NCI-H2196 treated with DMSO at 0.1 percent for 48 hours (cell line): ENCODE data around the gene BTBD6.

Experiments
- DNase-seq: peaks from one replicate; lab custom pipeline; 2025; ENCODE audit not compliant: unreplicated experiment; lab: John Stamatoyannopoulos, UW

The BTBD6 gene

GRCh38 chr14:105211086-105211757 is 37.1 kb upstream of the BTBD6 start:
- no peak for DNase-seq

DNA sequence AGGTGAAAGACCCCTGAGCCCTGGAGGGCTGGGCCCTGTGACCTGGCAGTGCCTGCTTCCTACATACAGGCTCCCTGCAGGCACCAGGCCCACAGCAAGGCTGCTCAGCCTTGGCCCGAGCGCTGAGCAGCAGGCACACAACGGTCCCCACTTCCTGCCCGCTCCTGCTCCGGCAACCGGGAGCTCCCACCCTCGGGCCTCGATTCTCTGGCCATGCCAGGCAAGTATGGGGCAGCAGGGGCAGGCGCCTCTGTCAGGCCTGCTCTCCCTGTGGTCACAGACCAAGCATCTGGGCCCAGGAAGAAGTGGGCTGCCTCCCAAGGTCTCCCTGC is 36.6 kb upstream of the BTBD6 start:
- no peak for DNase-seq

DNA sequence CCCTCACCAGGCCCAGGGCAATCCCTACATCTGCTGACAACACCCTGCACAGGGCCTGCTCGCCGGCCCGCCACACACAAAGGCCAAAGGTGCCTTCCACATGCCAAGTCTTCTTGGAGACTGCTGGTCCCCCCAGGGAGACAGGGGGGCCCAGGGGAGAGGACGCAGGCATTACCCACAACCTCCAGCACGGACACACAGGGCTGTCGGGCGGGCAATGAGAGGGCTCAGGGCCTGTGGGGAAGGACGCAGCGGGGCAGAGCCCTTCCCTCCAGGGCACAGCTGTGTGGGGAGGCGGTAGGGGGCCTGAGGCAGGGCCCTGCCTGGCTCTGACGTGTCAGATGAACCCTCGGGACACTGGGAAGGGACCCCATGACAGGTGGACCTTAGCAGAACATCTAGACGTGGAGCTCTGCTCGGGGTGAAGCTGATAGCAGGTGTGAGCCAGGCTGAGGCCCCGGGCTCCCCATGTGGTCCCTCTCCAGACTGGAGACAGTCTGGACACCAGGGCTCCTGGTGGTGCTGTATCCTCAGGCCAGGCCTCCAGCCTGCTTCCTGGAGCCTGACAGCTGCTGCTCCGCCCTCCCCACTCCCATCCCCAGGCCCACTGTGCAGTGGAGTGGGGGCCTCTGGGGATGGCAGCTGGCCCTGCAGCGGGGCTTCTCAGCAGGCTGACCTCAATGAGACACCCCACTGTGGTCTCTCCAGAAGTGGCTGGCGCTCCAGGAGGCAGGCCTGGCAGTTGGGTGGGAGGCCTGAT is 35.6 kb upstream of the BTBD6 start:
- no peak for DNase-seq

DNA sequence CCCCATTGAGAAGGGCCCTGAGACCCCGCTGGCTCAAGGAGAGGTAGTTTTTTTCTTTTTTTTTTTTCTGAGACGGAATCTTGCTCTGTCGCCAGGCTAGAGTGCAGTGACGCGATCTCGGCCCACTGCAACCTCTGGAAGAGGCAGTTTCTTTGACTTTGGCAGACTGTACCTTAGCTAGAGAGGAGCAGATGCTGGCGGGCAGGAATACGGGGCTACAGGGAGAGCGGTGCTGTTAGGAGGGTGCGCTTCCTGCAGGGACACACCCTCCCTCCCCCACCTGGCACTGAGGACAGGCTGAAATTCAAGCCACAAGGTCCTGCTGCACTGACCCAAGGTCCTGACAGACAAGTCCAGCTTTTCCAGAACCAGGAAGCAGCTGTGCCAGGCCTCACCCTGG is 35.0 kb upstream of the BTBD6 start:
- no peak for DNase-seq

- DNase-seq: no peak
These were observed 33.9 kb upstream of the BTBD6 start for GRCh38 chr14:105214324-105214915.

DNA sequence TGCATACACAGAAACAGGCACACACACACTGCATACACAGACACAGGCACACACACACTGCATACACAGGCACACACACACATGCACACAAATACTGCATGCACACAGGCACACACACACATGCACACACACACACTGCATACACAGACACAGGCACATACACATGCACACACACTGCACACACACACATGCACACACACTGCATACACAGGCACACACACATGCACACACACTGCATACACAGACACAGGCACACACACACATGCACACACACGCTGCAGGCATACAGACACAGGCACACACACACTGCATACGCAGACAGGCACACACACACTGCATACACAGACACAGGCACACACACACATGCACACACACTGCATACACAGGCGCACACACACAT is 32.7 kb upstream of the BTBD6 start:
- no peak for DNase-seq

- DNase-seq: no peak
These were observed 31.7 kb upstream of the BTBD6 start for GRCh38 chr14:105216490-105217247.

DNA sequence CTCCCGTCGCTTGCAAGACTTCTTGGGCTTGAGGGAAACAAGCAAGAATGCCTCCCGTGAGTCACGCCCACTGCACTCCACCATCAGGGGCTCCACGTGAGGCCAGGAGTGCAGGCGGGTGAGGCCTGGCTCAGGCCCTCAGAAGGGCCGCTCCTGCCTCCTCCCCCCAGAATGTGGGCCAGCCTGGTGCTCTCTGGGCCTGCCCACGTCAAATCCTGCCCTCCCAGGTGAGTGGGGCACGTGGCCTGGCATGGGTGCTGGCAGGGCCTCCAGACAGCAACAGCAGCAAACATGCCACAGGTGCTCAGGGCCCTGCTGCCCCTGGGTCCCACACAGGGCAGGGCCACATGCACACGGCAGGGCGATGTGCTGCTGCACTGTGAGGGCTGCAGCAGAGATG is 30.6 kb upstream of the BTBD6 start:
- no peak for DNase-seq

DNA sequence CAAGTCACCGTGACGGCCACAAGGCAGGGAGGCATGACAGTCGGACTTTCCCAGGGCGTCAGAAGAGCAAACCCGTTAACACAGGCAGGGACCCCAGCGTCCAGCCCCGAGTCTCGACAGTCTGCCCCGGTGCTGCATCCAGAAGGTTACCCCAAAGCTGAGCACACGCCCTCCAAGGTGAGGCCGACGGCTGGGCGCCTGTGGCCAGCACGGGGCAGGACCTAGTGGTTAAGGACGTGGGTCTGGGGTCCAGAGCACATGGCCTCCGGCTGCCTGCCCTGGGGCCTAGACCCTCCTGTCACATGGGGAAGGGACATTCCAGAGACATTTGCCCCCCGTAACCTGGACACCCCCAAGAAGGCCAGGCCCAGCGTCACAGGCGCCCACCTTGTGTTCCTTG is 29.7 kb upstream of the BTBD6 start:
- no peak for DNase-seq

GRCh38 chr14:105219043-105219612 is 29.2 kb upstream of the BTBD6 start:
- DNase-seq: no peak

DNA sequence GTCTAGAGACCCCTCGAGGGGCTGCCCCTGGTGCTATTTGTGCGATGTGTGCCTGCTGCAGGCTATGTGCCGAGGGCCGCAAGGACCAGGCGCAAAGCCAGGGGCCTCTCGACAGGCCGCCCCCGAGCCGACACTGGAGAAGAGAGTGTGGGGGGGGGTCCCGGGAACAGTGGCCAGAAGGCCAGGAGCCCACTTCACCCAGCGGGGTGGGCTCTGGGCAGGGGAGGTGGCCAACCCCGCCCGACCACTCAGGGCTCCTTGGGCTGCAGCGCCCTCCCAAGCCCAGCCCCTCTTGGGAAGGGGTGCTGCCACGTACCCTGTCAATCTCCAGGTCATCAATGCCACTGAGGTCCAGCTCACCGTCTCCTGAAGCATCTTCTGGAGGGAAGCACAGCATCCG is 28.6 kb upstream of the BTBD6 start:
- no peak for DNase-seq

GRCh38 chr14:105220699-105221597 is 27.4 kb upstream of the BTBD6 start:
- no peak for DNase-seq

- DNase-seq: no peak
These were observed 26.6 kb upstream of the BTBD6 start for GRCh38 chr14:105221598-105222178.

DNA sequence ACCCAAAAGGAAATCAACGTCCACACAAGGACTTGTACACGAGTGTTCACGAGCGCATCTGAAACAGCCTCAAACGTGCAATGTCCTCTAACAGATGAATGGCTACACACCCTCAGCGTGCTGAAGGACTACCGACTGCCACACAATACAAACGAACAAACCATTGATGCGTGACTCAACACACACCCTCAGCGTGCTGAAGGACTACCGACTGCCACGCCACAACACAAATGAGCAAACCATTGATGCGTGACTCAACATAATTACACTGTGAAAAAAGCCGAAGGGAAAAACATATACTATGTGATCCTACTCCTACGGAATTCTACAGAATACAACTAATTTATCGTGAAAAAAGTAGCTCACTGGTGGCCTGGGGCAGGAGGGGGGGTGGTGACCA is 25.1 kb upstream of the BTBD6 start:
- no peak for DNase-seq

DNA sequence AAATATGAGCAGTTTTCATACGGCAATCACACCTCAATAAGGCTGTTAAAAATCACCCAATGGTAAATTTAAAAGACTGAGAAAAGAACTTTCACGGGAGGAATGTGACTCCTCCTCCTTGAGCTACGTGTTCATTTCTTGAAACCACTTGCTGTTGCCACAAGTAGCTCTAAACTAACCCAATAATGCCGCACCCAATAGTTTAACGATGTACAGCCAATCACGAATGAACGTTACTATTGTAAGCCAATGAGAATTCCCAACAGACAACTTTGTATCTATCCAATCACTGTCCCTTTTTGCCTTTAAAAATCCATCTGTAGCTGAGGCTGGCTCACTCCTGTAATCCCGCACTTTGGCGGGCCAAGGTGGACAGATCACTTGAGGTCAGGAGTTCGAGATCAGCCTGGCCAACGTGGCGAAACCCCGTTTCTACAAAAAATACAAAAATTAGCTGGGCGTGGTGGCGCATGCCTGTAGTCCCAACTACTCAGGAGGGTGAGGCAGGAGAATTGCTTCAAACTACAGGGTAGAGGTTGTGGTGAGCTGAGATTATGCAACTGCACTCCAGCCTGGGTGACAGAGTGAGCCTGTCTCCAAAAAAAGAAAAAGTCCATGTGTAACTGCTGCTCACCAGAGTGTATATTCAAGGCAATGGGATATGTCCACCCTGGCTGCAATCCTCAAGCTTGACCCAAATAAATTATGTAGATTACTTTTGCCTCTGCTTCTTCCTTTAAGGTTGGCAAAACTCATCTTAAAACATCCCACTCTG is 24.4 kb upstream of the BTBD6 start:
- no peak for DNase-seq

GRCh38 chr14:105224845-105225570 is 23.3 kb upstream of the BTBD6 start:
- no peak for DNase-seq

GRCh38 chr14:105226198-105226597 is 22.1 kb upstream of the BTBD6 start:
- no peak for DNase-seq

DNA sequence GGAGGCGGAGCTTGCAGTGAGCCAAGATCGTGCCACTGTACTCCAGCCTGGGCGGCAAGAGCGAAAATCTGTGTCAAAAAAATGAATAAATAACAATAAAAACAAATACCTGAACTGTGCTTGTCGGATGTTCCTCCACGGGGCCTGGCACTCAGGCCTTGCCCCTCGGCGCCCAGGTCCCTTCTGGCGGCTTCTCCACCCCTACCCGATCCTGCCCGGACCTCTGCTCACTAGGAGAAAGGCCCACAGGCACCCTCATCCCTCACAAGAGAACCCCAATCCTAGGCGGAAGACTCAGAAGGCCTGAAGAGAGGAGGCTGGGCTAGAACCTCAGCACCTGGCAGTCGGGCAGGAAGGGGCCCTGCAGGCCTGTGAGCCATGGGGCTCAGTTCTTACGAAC is 21.0 kb upstream of the BTBD6 start:
- DNase-seq: no peak

DNA sequence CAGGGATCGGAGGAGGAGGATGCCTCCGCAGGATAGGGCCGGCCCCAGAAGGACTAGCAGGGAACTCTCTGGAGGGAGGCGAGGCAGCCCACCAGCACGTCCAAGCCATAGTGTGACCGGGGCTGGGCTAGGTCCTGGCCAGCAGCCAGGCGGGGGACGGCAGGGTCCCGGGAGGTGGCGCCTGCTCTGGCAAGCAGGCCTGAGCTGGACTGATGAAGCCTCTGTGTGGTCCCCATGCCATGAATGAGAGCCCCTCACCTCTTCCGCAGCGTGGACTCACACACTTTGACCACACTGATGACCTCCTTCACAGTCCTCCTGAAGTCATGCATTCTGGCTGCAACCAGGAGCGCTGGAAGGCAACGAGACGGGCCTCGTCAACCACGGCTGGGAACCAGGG is 19.8 kb upstream of the BTBD6 start:
- DNase-seq: no peak
